Measurements from ENCODE around the gene IL16. TPM values are rescaled to one million over a fixed set of nuclear protein-coding genes. Genes with fewer than 3 reads are reported as not detected.

Gene IL16
- total and polyA plus RNA-seq, 4 experiments from 2014 or later = 190 to 400 (median 362) TPM

DNA sequence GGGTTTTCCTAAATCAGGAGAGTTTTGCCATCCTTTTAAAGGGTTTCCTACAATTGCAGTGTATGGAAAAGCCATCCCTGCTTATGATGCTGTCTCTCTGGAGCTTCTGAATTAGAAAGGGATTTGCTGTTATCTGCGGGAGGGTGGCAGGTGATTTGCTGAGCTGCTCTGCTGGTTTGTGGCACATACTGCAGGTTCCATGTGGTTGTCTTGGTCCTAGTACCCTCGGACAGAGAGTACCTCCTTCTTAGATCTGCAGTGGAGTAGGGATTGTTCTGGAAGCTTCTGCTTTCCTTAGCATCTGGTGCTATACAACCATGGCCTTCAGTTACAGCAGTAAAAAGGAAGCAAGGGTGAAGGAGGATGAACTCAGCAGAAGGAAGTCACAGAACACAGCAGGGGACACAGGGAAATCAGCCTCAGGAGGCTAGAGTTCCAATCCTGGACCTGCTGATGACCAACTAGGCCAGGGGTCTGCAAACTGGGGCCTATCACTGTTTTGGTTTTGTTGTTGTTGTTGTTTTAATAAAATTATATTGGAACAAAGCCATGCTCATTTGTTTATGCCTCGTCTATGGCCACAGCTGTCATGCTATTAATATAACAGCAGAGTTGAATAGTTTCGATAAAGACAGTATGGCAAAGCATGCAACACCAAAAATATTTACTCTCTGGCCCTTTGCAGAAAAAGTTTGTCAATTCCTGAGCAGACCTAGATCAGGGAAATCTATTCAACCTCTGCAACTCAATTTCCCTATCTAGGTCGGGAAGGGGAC lies 87.8 kb downstream of the IL16 start:
- Histone ChIP-seq H3K9me3 (ENCODE audit: control insufficient read depth in 1 of 2, low read length in 2 of 2) (no peaks in the 10 kb centered on the region), H3K36me3 (ENCODE audit: insufficient read depth, low read length) (no peaks in the 10 kb centered on the region), H3K4me3 (ENCODE audit: low read length in 2 of 2) (no peak overlapping the region), H3K4me1 (ENCODE audit: insufficient read depth, low read length) (peaks cover 62% of the 10 kb centered on the region), H3K27ac (ENCODE audit: low read depth, low read length) (no peak overlapping the region), H3K27me3 (ENCODE audit: insufficient read depth, low read length) (no peaks in the 10 kb centered on the region)
- POLR2A ChIA-PET (ENCODE audit: partially characterized antibody) = interaction anchor here (1.1 to 12.1 kb wide), 3 partner anchors 12 to 26 kb away, joined by 3 to 294 read pairs (median 5); no protein-coding TSS in a partner anchor
- Mint-ChIP-seq H3K27me3 (no peaks in the 10 kb centered on the region), H3K36me3 (peaks cover 0 to 2% of the 10 kb centered on the region in 2 donors), H3K4me3 (peak overlapping the region in 5 of 8 donors; percentile 0 to 81 (median 59)), H3K9me3 (no peaks in the 10 kb centered on the region), H3K4me1 (peaks cover 54 to 80% (median 69%) of the 10 kb centered on the region in 4 donors), H3K27ac (peak overlapping the region; percentile 35 to 97 (median 77))
- CTCF ChIA-PET (ENCODE audit: partially characterized antibody) = interaction anchor here (1.3 to 7.2 kb wide), 6 partner anchors 10 to 129 kb away, joined by 3 to 59 read pairs (median 6); no protein-coding TSS in a partner anchor
- intact Hi-C loops (cut with micrococcal nuclease) = loop anchor here (1.0 to 5.0 kb wide), 2 partner anchors 8 to 38 kb away; partner anchors contain the start of gene STARD5
- no peak for DNase-seq

DNA sequence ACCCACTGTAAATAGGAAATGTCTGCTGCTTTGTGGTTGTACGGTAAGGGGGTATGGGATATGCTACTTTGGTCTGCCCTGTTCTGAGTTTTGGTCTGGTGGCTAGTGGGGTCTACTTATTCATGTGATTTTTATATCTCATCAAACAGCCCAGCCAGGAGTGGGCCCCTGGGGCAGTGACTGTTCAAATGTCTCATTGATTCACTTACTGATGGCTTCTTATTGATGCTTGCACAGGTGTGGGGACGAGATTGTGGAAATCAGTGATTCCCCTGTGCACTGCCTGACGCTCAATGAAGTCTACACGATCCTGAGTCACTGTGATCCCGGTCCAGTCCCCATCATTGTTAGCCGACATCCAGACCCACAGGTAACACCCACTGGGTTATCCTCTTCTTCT lies 88.8 kb downstream of the IL16 start:
- H3K36me3 ChIP-seq (ENCODE audit: insufficient read depth, low read length) = no peaks in the 10 kb centered on the region
- intact Hi-C loops (cut with micrococcal nuclease) = loop anchor here (5.0 kb wide), 1 partner anchor 37 kb away; the partner anchor contains the start of gene STARD5
- Mint-ChIP-seq H3K4me3 (peak overlapping the region in 7 of 8 donors; percentile 59 to 86 (median 70)), H3K27ac (peak overlapping the region; percentile 68 to 99 (median 97)), H3K4me1 (peaks cover 57 to 81% (median 71%) of the 10 kb centered on the region in 4 donors), H3K27me3 (no peaks in the 10 kb centered on the region), H3K36me3 (peaks cover 0 to 2% of the 10 kb centered on the region in 2 donors), H3K9me3 (no peaks in the 10 kb centered on the region)
- DNase-seq = no peak
- ChIA-PET POLR2A (ENCODE audit: partially characterized antibody) (interaction anchor here (2.6 to 3.0 kb wide), 2 partner anchors 10 to 18 kb away, joined by 19 to 222 read pairs; no protein-coding TSS in a partner anchor), CTCF (ENCODE audit: partially characterized antibody) (interaction anchor here (1.5 to 3.0 kb wide), 5 partner anchors 11 to 51 kb away, joined by 6 to 36 read pairs (median 18); no protein-coding TSS in a partner anchor)
- H3K27ac ChIP-seq (ENCODE audit: low read depth, low read length) = peak overlapping the region; percentile 58
- H3K27me3 ChIP-seq (ENCODE audit: insufficient read depth, low read length) = no peaks in the 10 kb centered on the region
- H3K4me3 ChIP-seq (ENCODE audit: low read length in 2 of 2) = peak overlapping the region in 1 of 2 donors; percentile 31
- H3K9me3 ChIP-seq (ENCODE audit: control insufficient read depth in 1 of 2, low read length in 2 of 2) = no peaks in the 10 kb centered on the region
- peaks cover 69% of the 10 kb centered on the region for H3K4me1 ChIP-seq (ENCODE audit: insufficient read depth, low read length)

DNA sequence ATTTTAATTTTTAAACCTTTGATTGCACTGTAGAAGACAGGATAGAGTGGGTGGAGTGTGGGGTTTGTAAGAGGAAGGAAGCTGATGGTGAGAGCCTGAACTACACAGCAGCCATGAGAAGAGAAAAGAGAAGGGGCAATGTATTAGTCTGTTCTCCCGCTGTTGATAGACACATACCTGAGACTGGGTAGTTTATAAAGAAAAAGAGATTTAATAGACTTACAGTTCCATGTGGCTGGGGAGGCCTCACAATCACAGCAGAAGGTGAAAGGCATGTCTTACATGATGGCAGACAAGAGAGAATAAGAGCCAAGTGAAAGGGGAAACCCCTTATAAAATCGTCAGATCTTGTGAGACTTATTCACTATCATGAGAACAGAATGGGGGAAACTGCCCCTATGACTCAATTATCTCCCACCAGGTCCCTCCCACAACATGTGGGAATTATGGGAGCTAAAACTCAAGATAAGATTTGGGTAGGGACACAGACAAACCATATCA lies 90.0 kb downstream of the IL16 start:
- Histone ChIP-seq H3K27me3 (ENCODE audit: insufficient read depth, low read length) (no peaks in the 10 kb centered on the region), H3K4me1 (ENCODE audit: insufficient read depth, low read length) (peaks cover 75% of the 10 kb centered on the region), H3K9me3 (ENCODE audit: control insufficient read depth in 1 of 2, low read length in 2 of 2) (no peaks in the 10 kb centered on the region), H3K27ac (ENCODE audit: low read depth, low read length) (peak overlapping the region; percentile 58), H3K36me3 (ENCODE audit: insufficient read depth, low read length) (no peaks in the 10 kb centered on the region), H3K4me3 (ENCODE audit: low read length in 2 of 2) (peak overlapping the region in 1 of 2 donors; percentile 32)
- H3K4me1 Mint-ChIP-seq = peaks cover 59 to 81% (median 71%) of the 10 kb centered on the region in 4 donors
- ChIA-PET CTCF (ENCODE audit: partially characterized antibody) (interaction anchor here (0.7 to 3.0 kb wide), 13 partner anchors 10 to 115 kb away, joined by 3 to 36 read pairs (median 5); partner anchors contain the start of gene STARD5), POLR2A (ENCODE audit: partially characterized antibody) (interaction anchor here (0.6 to 3.0 kb wide), 7 partner anchors 8 to 1000 kb away, joined by 3 to 222 read pairs (median 7); partner anchors contain the start of genes STARD5 and TLNRD1)
- peaks cover 0 to 2% of the 10 kb centered on the region in 2 donors for H3K36me3 Mint-ChIP-seq
- intact Hi-C loops (cut with micrococcal nuclease) = loop anchor here (1.0 to 5.0 kb wide), 2 partner anchors 10 to 36 kb away; partner anchors contain the start of gene STARD5
- H3K27ac Mint-ChIP-seq = peak overlapping the region; percentile 93 to 99 (median 97)
- H3K4me3 Mint-ChIP-seq = peak overlapping the region; percentile 22 to 86 (median 76)
- H3K9me3 Mint-ChIP-seq = no peaks in the 10 kb centered on the region
- DNase-seq = peak; percentile 57 to 62 (median 60)
- H3K27me3 Mint-ChIP-seq = no peaks in the 10 kb centered on the region

DNA sequence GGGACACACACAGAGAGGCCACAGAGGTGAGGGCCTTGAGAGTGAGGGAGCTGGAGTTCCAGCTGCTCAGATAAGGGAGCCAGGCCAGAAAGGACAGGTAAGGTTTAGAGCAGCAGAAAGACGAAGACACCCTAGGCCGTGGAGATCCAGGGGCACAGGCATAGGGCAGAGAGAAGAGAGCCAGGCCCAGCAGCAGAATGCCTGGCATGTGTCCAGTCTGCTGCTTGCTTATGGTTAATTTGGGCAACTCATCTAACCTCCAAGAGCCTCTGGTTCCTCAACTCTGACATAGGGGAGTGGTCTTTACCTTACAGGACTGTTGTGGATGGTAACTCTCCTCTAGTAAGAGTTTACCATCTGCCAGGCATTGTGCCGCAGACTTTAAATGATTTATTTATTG lies 91.4 kb downstream of the IL16 start:
- Mint-ChIP-seq H3K27me3 (no peaks in the 10 kb centered on the region), H3K27ac (peak overlapping the region; percentile 93 to 99 (median 97))

DNA sequence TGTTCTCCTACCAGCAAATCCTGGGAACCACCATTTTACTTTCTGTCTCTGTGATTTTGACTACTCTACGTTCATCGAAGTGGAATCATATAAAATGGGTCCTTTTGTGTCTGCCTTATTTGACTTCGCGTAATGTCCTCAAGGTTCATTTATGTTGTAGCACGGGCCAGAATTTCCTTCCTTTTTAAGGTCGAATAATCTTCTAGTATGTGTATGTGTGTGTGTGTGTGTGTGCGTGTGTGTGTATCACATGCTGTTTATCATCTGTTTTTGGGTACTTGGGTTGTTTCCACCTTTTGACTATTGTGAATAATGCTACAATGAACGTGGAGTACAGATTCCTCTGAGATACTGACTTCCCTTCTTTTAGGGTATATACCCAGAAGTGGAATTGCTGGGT lies 91.9 kb downstream of the IL16 start:
- intact Hi-C loops (cut with micrococcal nuclease) = loop anchor here (5.0 kb wide), 1 partner anchor 34 kb away; the partner anchor contains the start of gene STARD5
- H3K9me3 Mint-ChIP-seq = no peaks in the 10 kb centered on the region
- H3K9me3 ChIP-seq (ENCODE audit: control insufficient read depth in 1 of 2, low read length in 2 of 2) = no peaks in the 10 kb centered on the region
- DNase-seq = no peak
- POLR2A ChIA-PET (ENCODE audit: partially characterized antibody) = interaction anchor here (17.3 kb wide), 1 partner anchor 21 kb away, joined by 702 read pairs; no protein-coding TSS in a partner anchor
- peaks cover 65 to 96% (median 82%) of the 10 kb centered on the region in 4 donors for H3K4me1 Mint-ChIP-seq
- no peaks in the 10 kb centered on the region for H3K27me3 Mint-ChIP-seq
- no peaks in the 10 kb centered on the region for H3K36me3 ChIP-seq (ENCODE audit: insufficient read depth, low read length)
- no peak overlapping the region for H3K4me3 ChIP-seq (ENCODE audit: low read length in 2 of 2)
- peak overlapping the region in 4 of 8 donors; percentile 8 to 59 (median 36) for H3K4me3 Mint-ChIP-seq
- peak overlapping the region in 6 of 7 donors; percentile 5 to 93 (median 62) for H3K27ac Mint-ChIP-seq
- peaks cover 94% of the 10 kb centered on the region for H3K4me1 ChIP-seq (ENCODE audit: insufficient read depth, low read length)
- CTCF ChIA-PET (ENCODE audit: partially characterized antibody) = no interaction called here
- H3K36me3 Mint-ChIP-seq = peaks cover 0 to 2% of the 10 kb centered on the region in 2 donors
- H3K27ac ChIP-seq (ENCODE audit: low read depth, low read length) = no peak overlapping the region
- no peaks in the 10 kb centered on the region for H3K27me3 ChIP-seq (ENCODE audit: insufficient read depth, low read length)

More for the DNA sequence above, 91.4 kb downstream of the IL16 start:
- no peaks in the 10 kb centered on the region for H3K9me3 Mint-ChIP-seq
- peaks cover 0 to 2% of the 10 kb centered on the region in 2 donors for H3K36me3 Mint-ChIP-seq
- no peaks in the 10 kb centered on the region for H3K36me3 ChIP-seq (ENCODE audit: insufficient read depth, low read length)
- no peak for DNase-seq
- CTCF ChIA-PET (ENCODE audit: partially characterized antibody) = interaction anchor here (0.9 to 3.0 kb wide), 4 partner anchors 8 to 48 kb away, joined by 3 to 36 read pairs (median 13); no protein-coding TSS in a partner anchor
- no peaks in the 10 kb centered on the region for H3K9me3 ChIP-seq (ENCODE audit: control insufficient read depth in 1 of 2, low read length in 2 of 2)
- intact Hi-C loops (cut with micrococcal nuclease) = loop anchor here (5.0 kb wide), 1 partner anchor 34 kb away; the partner anchor contains the start of gene STARD5
- H3K4me1 Mint-ChIP-seq = peaks cover 64 to 90% (median 79%) of the 10 kb centered on the region in 4 donors
- POLR2A ChIA-PET (ENCODE audit: partially characterized antibody) = interaction anchor here (2.1 to 3.0 kb wide), 4 partner anchors 13 to 287 kb away, joined by 7 to 222 read pairs (median 16); partner anchors contain the start of genes STARD5 and TLNRD1
- H3K27me3 ChIP-seq (ENCODE audit: insufficient read depth, low read length) = no peaks in the 10 kb centered on the region
- no peak overlapping the region for H3K4me3 ChIP-seq (ENCODE audit: low read length in 2 of 2)
- peak overlapping the region; percentile 58 for H3K27ac ChIP-seq (ENCODE audit: low read depth, low read length)
- H3K4me1 ChIP-seq (ENCODE audit: insufficient read depth, low read length) = peaks cover 88% of the 10 kb centered on the region
- peak overlapping the region in 4 of 8 donors; percentile 12 to 54 (median 42) for H3K4me3 Mint-ChIP-seq

DNA sequence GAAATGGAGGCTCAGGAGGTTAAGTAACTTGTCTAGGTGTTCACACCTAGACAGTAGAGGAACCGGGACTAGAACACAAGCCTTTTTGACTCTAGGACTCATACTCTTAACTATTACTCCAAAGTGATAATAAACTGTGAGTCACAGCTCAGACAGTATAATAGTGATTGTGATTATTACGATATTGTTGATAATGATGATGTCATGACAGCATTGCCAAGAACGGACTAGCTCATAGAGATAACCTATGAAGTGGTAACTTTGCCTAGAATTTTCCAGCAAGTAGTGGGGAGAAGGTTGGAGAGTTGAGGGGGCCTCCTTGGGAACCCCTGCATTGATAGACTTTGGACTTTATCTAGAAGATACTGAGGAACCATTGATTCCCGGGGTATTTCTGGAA lies 93.2 kb downstream of the IL16 start:
- H3K27ac ChIP-seq (ENCODE audit: low read depth, low read length) = no peak overlapping the region
- peak overlapping the region in 6 of 7 donors; percentile 24 to 97 (median 87) for H3K27ac Mint-ChIP-seq
- H3K9me3 Mint-ChIP-seq = no peaks in the 10 kb centered on the region

More for the DNA sequence above, 93.2 kb downstream of the IL16 start:
- intact Hi-C loops (cut with micrococcal nuclease) = loop anchor here (5.0 to 10.0 kb wide), 2 partner anchors 32 to 285 kb away; partner anchors contain the start of genes STARD5 and TLNRD1
- POLR2A ChIA-PET (ENCODE audit: partially characterized antibody) = interaction anchor here (1.6 to 17.3 kb wide), 5 partner anchors 9 to 34 kb away, joined by 3 to 702 read pairs (median 56); partner anchors contain the start of gene STARD5
- CTCF ChIA-PET (ENCODE audit: partially characterized antibody) = interaction anchor here (0.9 to 5.2 kb wide), 8 partner anchors 9 to 109 kb away, joined by 3 to 60 read pairs (median 4); no protein-coding TSS in a partner anchor
- Histone ChIP-seq H3K4me1 (ENCODE audit: insufficient read depth, low read length) (peaks cover 96% of the 10 kb centered on the region), H3K27me3 (ENCODE audit: insufficient read depth, low read length) (no peaks in the 10 kb centered on the region), H3K4me3 (ENCODE audit: low read length in 2 of 2) (no peak overlapping the region), H3K9me3 (ENCODE audit: control insufficient read depth in 1 of 2, low read length in 2 of 2) (no peaks in the 10 kb centered on the region), H3K36me3 (ENCODE audit: insufficient read depth, low read length) (no peaks in the 10 kb centered on the region)
- no peaks in the 10 kb centered on the region for H3K27me3 Mint-ChIP-seq
- H3K4me3 Mint-ChIP-seq = peak overlapping the region in 4 of 8 donors; percentile 10 to 63 (median 12)
- H3K4me1 Mint-ChIP-seq = peaks cover 71 to 100% (median 87%) of the 10 kb centered on the region in 4 donors
- no peak for DNase-seq
- peaks cover 0 to 2% of the 10 kb centered on the region in 2 donors for H3K36me3 Mint-ChIP-seq

All from CD4-positive, alpha-beta memory T cell (primary cell).